Astrocyte of the cerebellum (primary cell): ENCODE measurements around the gene CRTC1.
A peak's percentile ranks its signal among the peaks of the same experiment; 100 is the strongest.

ENCODE experiments used
- DNase-seq: peaks from one replicate; pipeline ENCODE4 v3.0.0-alpha.2; 2011; ENCODE audit warnings: low read depth
- H3K4me3 ChIP-seq: 2 replicates; pipeline ENCODE4 v1.5.1; 2011; ENCODE audit warnings: mild to moderate bottlenecking, low read depth, low read length, moderate library complexity
- in situ Hi-C: cut with HindIII; loops from 2 replicates; pipeline ENCODE4 v1.10.0; 2017; ENCODE audit warnings: low sequenced_read_pairs
- TF ChIP-seq, protein P1 (sequence below): IDR thresholded peaks from 2 replicates; pipeline ENCODE4 v1.5.1; 2012; ENCODE audit warnings: low read length, low read depth, moderate library complexity, mild to moderate bottlenecking; ENCODE audit errors: missing control alignments

The CRTC1 gene

DNA sequence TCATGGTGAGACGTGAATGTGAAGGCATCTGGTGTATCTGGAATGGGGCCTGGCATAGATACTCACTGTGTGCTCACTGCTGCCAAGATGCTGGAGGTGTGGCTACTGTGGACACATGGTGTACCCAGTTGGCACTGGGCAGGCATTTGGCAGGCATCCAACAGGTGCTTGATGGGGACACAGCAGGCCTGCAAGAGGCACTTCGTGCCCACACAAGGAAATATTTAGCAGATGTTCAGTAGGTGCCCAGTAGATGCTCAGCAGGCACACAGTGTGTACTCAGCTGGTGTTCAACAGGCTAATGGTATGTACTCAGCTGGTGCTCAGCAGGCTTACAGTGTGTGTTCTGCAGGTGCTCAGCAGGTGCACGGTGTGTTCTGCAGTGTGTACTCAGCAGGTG lies 14.2 kb downstream of the CRTC1 start:
- in situ Hi-C loops: no loop called here
- H3K4me3 ChIP-seq: no peak overlapping the region
- TF ChIP-seq, protein P1, sequence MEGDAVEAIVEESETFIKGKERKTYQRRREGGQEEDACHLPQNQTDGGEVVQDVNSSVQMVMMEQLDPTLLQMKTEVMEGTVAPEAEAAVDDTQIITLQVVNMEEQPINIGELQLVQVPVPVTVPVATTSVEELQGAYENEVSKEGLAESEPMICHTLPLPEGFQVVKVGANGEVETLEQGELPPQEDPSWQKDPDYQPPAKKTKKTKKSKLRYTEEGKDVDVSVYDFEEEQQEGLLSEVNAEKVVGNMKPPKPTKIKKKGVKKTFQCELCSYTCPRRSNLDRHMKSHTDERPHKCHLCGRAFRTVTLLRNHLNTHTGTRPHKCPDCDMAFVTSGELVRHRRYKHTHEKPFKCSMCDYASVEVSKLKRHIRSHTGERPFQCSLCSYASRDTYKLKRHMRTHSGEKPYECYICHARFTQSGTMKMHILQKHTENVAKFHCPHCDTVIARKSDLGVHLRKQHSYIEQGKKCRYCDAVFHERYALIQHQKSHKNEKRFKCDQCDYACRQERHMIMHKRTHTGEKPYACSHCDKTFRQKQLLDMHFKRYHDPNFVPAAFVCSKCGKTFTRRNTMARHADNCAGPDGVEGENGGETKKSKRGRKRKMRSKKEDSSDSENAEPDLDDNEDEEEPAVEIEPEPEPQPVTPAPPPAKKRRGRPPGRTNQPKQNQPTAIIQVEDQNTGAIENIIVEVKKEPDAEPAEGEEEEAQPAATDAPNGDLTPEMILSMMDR: no peak
- no peak for DNase-seq

DNA sequence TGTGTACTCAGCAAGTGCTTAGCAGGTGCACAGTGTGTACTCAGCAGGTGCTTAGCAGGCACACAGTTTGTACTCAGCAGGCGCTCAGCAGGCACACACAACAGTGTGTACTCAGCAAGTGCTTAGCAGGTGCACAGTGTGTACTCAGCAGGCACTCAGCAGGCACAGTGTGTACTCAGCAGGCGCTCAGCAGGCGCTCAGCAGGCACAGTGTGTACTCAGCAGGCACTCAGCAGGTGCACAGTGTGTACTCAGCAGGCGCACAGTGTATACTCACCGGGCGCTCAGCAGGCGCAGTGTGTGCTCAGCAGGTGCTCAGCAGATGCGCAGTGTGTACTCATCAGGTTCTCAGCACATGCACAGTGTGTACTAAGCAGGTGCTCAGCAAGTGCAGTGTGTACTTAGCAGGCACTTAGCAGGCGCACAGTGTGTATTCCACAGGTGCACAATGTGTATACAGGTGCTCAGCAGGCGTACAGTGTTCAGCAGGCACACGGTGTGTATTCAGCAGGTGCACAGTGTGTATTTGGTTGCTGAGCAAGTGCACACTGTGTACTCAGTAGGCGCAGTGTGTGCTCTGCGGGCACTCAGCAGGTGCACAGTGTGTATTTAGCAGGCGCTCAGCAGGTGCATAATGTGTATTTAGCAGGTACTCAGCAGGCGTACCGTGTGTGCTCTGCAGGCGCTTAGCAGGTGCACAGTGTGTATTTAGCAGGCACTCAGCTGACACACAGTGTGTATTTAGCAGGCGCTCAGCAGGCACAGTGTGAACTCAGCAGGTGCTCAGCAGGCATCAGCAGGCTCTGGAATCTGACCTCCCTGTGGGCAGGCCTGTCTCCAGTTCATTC lies 15.1 kb downstream of the CRTC1 start:
- DNase-seq: no peak
- in situ Hi-C loops: no loop called here
- H3K4me3 ChIP-seq: no peak overlapping the region
- TF ChIP-seq, protein P1: no peak

DNA sequence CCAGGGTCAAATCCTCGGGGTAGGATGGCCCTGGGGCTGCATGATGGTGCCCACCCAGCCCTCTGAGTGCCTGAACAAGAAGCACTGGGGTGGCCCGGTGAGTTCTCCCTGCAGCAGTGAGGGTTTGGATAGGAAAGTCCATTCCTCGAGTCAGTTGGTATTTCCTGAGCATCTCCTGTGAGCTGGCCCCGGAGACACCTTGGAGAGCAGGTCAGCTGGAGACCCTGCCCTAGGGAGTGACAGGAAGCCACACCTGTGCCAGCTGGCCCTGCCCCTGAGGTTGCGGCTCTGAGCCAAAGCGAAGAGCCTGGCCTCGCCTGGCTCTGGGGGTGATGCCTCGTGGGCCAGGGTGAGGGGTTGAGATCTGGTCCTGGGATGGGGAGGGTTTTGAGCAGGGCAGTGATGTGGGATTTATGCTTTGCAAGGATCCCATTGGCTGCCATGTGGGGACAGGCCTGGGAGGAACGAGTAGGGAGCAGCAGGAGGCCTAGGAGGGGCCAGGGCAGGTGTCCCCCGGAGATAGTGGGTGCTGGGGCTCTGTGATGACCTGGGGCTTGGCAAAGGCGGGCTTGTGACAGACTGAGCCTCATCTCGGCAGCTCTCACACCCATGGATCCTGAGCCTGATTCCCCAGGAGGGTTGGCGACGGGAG lies 16.0 kb downstream of the CRTC1 start:
- DNase-seq: no peak
- in situ Hi-C loops: no loop called here
- H3K4me3 ChIP-seq: no peak overlapping the region
- TF ChIP-seq, protein P1: no peak

DNA sequence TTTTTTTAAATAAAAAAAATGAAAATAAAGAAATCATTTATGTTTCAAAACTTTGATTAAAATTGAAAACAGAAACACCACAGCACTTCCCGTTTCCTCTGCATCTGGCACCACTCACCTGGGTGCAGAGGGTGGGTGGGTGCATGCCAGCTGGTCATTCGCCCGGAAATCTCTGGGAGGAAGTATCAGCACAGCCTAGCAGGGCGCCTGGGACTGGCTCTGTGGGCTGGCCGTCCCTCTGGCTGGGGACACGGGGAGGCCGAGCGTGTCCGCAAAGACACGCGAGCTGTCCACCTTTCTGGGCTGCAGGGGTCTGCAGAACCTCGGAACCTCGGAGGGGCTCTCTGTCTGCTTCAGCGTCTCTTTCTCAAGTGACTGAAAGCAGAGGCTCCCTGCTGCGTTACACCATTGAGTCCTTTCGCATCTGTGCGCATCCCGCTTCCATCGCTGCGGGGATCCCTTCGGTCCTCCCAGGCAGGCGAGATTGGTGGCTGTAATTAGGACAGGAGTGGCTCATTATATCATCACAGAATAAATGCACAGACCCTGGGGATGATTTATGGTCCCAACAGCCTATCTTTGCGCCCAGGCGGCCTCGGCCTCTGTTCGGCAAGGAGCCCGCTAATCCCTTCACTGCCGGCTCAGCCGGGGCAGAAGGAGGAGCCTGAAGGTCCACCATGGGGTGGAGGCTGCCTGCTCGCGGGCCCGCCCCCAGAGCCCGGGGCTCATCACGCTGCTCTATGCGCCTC lies 17.2 kb downstream of the CRTC1 start:
- DNase-seq: no peak
- TF ChIP-seq, protein P1: no peak
- H3K4me3 ChIP-seq: peak overlapping the region; percentile 21
- in situ Hi-C loops: no loop called here

DNA sequence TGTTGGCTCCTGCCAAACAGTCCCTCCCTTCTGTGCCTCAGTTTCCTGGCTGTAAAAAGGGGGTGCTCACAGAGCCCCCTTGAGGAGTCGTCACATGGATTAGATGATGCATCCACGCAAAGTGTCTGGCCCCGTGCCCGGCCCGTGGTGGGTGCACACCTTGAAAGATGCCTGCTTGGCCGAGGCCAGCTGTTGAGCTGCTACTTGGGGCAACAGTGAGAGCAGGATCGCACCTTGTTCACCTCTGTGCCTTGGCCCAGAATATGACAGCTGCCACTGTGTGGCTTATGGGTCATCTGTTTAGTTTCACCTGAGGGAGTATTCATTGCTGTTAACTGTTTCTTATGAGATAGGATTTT lies 17.7 kb downstream of the CRTC1 start:
- in situ Hi-C loops: no loop called here
- TF ChIP-seq, protein P1: no peak
- H3K4me3 ChIP-seq: peak overlapping the region; percentile 21
- DNase-seq: no peak

DNA sequence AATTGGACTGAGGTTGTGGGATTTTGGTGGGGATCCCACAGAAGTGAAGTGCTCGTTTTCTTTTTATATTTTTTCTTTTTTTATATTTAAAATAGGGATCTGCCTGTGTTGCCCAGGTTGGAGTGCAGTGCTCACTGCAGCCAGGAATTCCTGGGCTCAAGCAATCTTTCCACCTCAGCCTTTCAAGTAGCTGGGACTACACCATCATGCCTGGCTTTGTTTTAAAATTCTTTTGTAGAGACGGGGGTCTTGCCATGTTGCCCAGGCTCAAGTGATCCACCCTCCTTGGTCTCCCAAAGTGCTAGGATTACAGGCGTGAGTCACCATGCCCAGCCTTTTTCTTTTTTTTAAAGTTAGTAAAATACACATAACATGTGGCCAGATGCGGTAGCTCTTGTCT lies 20.6 kb downstream of the CRTC1 start:
- TF ChIP-seq, protein P1: no peak
- no peak for DNase-seq
- no peak overlapping the region for H3K4me3 ChIP-seq
- in situ Hi-C loops: no loop called here
